Esophagus muscularis mucosa (tissue), 4 donors: ENCODE results near the gene ABHD17C. TPM values are rescaled to one million over a fixed set of nuclear protein-coding genes. Genes with fewer than 3 reads are reported as not detected.

Experiments
- DNase-seq: peaks from one replicate; pipeline ENCODE4 v3.0.0-alpha.2; 2017; ENCODE audit errors: extremely low spot score
- H3K27ac ChIP-seq, 4 donors: fragments of 200-600 bp; sonication (generic); replicated peaks in 1 of 4; 1 replicate in 3 of 4; 2 replicates in 1 of 4; pipeline ENCODE4 v1.5.1; 2016 to 2019; ENCODE audit warnings: mild to moderate bottlenecking in 1 of 4
- H3K27me3 ChIP-seq, 4 donors: fragments of 200-600 bp; sonication (generic); one replicate each; pipeline versions ENCODE4 v1.5.1 to v1.6.0; 2016 to 2019
- H3K36me3 ChIP-seq, 4 donors: fragments of 200-600 bp; sonication (generic); one replicate each; pipeline ENCODE4 v1.5.1; 2016 to 2019
- H3K4me1 ChIP-seq, 4 donors: fragments of 200-600 bp; sonication (generic); one replicate each; pipeline ENCODE4 v1.5.1; 2016 to 2019
- H3K4me3 ChIP-seq, 4 donors: fragments of 200-600 bp; sonication (generic); 1 replicate in 2 of 4; 2 replicates in 2 of 4; pipeline ENCODE4 v1.5.1; 2016 to 2019; ENCODE audit warnings: mild to moderate bottlenecking in 4 of 4, moderate library complexity in 1 of 4
- H3K9me3 ChIP-seq, 4 donors: fragments of 200-600 bp; sonication (generic); 1 replicate in 3 of 4; 2 replicates in 1 of 4; pipeline ENCODE4 v1.5.1; 2016 to 2019
- EP300 ChIP-seq: sonication (generic); formaldehyde crosslinking; IDR thresholded peaks from one replicate; pipeline ENCODE4 v1.6.1; 2017; ENCODE audit warnings: antibody characterized with exemption
- POLR2A ChIP-seq: fragments of 450-650 bp; IDR thresholded peaks from one replicate; pipeline ENCODE4 v1.6.1; 2017; ENCODE audit warnings: antibody characterized with exemption, moderate library complexity, mild to moderate bottlenecking, low read depth
- POLR2AphosphoS5 ChIP-seq, 2 donors: sonication (generic); formaldehyde crosslinking; IDR thresholded peaks; one replicate each; pipeline ENCODE4 v1.6.1; 2017; ENCODE audit warnings: antibody characterized with exemption in 2 of 2
- WGBS: methylation state at CpG from one replicate; pipeline ENCODE4 v1.1.5; 2018; 5-methylcytosine and 5-hydroxymethylcytosine counted together
- intact Hi-C: fragments of 100-400 bp; cut with DNase I; formaldehyde crosslinking; loops from one replicate; pipeline ENCODE4 v1.15.1; 2023
- total RNA-seq, 4 donors: library from RNA; depleted of rRNA; stranded (reverse); fragments of >200 nt; gene quantifications; one replicate each; pipeline versions ENCODE4 v1.1.0 to v1.2.1, GENCODE V29; 2016
- TF ChIP-seq, protein P1 (sequence below), 3 experiments: fragments of 200-600 bp in 2 of 3; fragments of 450-650 bp in 1 of 3; sonication (generic) in 2 of 3; IDR thresholded peaks; one replicate each; pipeline ENCODE4 v1.5.1; 2017 to 2019; ENCODE audit warnings: antibody characterized with exemption in 3 of 3, mild to moderate bottlenecking in 2 of 3, moderate library complexity in 1 of 3

Gene ABHD17C
- total RNA-seq, 4 donors from 2014 or later: 1.5 to 7.1 (median 3.5) TPM

GRCh38 chr15:80769829-80770705, 75.0 kb downstream of the ABHD17C start:
- Histone ChIP-seq H3K36me3 (no peaks in the 10 kb centered on the region), H3K27ac (no peak overlapping the region), H3K4me3 (no peak overlapping the region), H3K9me3 (no peaks in the 10 kb centered on the region), H3K27me3 (no peaks in the 10 kb centered on the region), H3K4me1 (no peaks in the 10 kb centered on the region)
- TF ChIP-seq POLR2A (no peak), POLR2AphosphoS5 (IDR thresholded peaks at IDR 0.05) (no peak), EP300 (no peak)
- TF ChIP-seq, protein P1, sequence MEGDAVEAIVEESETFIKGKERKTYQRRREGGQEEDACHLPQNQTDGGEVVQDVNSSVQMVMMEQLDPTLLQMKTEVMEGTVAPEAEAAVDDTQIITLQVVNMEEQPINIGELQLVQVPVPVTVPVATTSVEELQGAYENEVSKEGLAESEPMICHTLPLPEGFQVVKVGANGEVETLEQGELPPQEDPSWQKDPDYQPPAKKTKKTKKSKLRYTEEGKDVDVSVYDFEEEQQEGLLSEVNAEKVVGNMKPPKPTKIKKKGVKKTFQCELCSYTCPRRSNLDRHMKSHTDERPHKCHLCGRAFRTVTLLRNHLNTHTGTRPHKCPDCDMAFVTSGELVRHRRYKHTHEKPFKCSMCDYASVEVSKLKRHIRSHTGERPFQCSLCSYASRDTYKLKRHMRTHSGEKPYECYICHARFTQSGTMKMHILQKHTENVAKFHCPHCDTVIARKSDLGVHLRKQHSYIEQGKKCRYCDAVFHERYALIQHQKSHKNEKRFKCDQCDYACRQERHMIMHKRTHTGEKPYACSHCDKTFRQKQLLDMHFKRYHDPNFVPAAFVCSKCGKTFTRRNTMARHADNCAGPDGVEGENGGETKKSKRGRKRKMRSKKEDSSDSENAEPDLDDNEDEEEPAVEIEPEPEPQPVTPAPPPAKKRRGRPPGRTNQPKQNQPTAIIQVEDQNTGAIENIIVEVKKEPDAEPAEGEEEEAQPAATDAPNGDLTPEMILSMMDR (IDR thresholded peaks at IDR 0.05): no peak
- DNase-seq: no peak
- intact Hi-C loops: no loop called here
- 83% methylated on average over 7 of the region's 7 CpGs for WGBS

GRCh38 chr15:80773122-80773551, 78.0 kb downstream of the ABHD17C start:
- WGBS: 90% methylated on average over 8 of the region's 8 CpGs
- H3K27me3 ChIP-seq: peaks cover 0 to 9% (median 0%) of the 10 kb centered on the region in 4 donors
- H3K36me3 ChIP-seq: no peaks in the 10 kb centered on the region
- peaks cover 6 to 14% (median 9%) of the 10 kb centered on the region in 4 donors for H3K4me1 ChIP-seq
- no peak overlapping the region for H3K4me3 ChIP-seq
- intact Hi-C loops: no loop called here
- no peak overlapping the region for H3K27ac ChIP-seq
- H3K9me3 ChIP-seq: no peaks in the 10 kb centered on the region
- TF ChIP-seq, protein P1 (IDR thresholded peaks at IDR 0.05): no peak
- no peak for TF ChIP-seq EP300
- no peak for TF ChIP-seq POLR2AphosphoS5 (IDR thresholded peaks at IDR 0.05)
- TF ChIP-seq POLR2A: no peak
- no peak for DNase-seq

GRCh38 chr15:80773792-80774352, 78.8 kb downstream of the ABHD17C start:
- DNase-seq: no peak
- Histone ChIP-seq H3K27ac (no peak overlapping the region), H3K4me3 (no peak overlapping the region), H3K36me3 (no peaks in the 10 kb centered on the region), H3K4me1 (peaks cover 10 to 19% (median 13%) of the 10 kb centered on the region in 4 donors), H3K27me3 (peaks cover 0 to 14% (median 1%) of the 10 kb centered on the region in 4 donors), H3K9me3 (no peaks in the 10 kb centered on the region)
- WGBS: 72% methylated on average over 5 of the region's 5 CpGs
- TF ChIP-seq EP300: no peak
- no peak for TF ChIP-seq POLR2AphosphoS5 (IDR thresholded peaks at IDR 0.05)
- TF ChIP-seq, protein P1 (IDR thresholded peaks at IDR 0.05): no peak
- TF ChIP-seq POLR2A: no peak
- intact Hi-C loops: no loop called here

DNA sequence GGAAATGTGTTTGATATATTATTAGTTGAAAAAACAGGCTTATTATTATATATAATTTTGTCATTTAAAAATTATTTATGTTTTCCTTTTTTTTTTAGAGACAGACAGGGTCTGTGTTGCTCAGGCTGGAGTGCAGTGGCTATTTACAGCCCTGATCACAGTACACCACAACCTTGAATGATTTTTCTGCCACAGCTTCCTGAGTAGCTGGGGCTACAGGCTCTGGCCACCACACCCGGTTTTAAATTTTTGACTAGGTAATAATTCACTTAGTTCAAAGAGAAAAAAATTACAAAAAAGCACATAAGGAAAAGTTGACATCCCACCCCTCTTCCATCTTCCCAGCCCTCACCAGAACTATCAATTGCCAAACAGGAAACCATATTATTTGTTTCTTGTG, 79.4 kb downstream of the ABHD17C start:
- no peak for DNase-seq
- intact Hi-C loops: no loop called here
- H3K27me3 ChIP-seq: peaks cover 0 to 20% (median 7%) of the 10 kb centered on the region in 4 donors
- H3K4me3 ChIP-seq: no peak overlapping the region
- WGBS: 50% methylated on average over 1 of the region's 1 CpG
- no peak for TF ChIP-seq POLR2A
- TF ChIP-seq, protein P1 (IDR thresholded peaks at IDR 0.05): no peak
- no peak for TF ChIP-seq POLR2AphosphoS5 (IDR thresholded peaks at IDR 0.05)
- no peak for TF ChIP-seq EP300
- H3K9me3 ChIP-seq: no peaks in the 10 kb centered on the region
- no peak overlapping the region for H3K27ac ChIP-seq
- peaks cover 17 to 25% (median 18%) of the 10 kb centered on the region in 4 donors for H3K4me1 ChIP-seq
- no peaks in the 10 kb centered on the region for H3K36me3 ChIP-seq
